OCI-LY7 (cell line): Measurements from ENCODE around the gene MARK3.

ENCODE experiments used
- CTCF ChIP-seq: fragments of 200-600 bp; sonication (generic); conservative IDR thresholded peaks from 2 replicates; pipeline ENCODE4 v1.5.1; 2014; ENCODE audit warnings: mild to moderate bottlenecking, antibody characterized with exemption, low read length, moderate library complexity, mixed read lengths
- EZH2phosphoT487 ChIP-seq: fragments of 200-600 bp; sonication (generic); IDR thresholded peaks from 2 replicates; pipeline ENCODE4 v1.6.1; 2018; ENCODE audit warnings: low read depth, borderline replicate concordance, mild to moderate bottlenecking, mixed run types, antibody characterized with exemption, low read length, moderate library complexity, mixed read lengths

DNA sequence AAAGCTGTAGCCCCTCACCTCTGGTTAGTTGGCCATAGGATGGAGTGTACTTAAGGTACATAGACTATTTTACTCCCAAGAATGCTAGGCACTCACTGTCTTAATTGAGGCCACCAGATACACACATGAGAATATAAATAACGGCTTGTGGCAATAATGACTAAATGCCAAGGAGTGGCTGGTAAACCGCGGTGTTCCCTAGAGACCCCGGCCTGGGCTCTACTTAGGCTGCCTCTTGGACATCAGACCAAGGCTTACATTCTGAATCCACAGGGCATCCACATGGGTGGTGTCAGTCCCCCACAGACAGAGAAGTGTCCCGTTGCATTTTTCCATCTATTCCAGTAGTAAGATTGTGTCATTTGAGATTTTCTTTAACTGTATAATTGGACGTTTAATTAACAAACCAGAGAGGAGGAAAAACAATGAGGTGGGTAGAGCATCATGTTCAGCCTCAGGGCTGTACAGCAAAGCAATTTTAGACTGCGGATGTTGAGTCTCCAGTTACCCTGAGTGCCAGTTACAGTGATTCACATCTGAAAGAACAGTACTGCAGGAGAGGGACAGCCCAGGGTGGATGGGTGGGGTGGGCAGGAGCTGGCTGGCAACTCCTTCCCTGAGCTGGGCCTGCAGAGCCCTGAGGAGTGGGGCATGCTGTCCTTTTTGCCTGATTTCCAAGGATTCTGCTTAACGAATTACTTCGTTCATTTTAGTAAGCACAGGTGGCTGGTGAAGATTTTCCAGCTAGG is 116.9 kb downstream of the MARK3 start:
- TF ChIP-seq CTCF (no peak), EZH2phosphoT487 (no peak)
